HS-5 (cell line): ENCODE results near the gene TPO.
"Not testable (repeated sequence)": the region's sequence is repeated elsewhere in the genome, so short reads cannot be mapped to it uniquely, and the experiment has no call there.

ENCODE experiments used
- DNase-seq: peaks from one replicate; pipeline ENCODE4 v3.0.0-alpha.2; 2012; ENCODE audit warnings: low read depth

TPO gene

DNA sequence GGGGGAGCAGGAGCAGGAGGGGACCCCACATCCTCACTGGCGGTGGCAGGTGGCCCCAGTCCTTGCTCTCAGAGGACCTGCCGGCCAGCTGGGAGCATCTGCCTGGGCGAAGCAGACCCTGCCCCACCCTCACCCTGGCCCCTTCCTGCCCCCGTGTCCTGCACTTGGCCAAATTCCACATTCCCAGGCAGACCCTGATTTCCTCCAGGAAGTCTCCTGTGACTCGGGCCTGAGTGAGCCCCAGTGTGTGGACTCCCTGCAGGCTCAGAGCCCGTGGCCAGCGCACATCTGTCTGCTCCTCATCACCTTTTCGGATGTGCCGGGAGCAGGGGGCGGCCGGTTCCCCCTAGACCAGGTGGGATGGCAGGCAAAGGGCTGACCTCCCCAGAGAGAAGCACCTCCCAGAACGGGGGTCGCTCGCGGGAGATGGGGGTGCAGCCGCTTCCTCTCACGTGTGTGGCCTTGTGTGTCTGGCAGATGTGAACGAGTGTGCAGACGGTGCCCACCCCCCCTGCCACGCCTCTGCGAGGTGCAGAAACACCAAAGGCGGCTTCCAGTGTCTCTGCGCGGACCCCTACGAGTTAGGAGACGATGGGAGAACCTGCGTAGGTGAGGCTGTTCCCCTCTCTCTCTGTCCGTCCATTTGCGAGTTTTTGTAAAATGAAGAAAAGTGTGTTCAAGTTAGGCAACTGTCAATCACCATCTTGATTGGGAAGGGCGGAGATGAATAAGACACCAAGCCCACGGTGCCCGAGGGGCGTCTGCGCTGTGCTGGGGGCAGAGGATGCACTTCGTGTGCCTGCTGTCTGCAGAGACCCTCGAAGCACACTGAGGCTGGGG is 90.4 kb downstream of the TPO start:
- no peak for DNase-seq

DNA sequence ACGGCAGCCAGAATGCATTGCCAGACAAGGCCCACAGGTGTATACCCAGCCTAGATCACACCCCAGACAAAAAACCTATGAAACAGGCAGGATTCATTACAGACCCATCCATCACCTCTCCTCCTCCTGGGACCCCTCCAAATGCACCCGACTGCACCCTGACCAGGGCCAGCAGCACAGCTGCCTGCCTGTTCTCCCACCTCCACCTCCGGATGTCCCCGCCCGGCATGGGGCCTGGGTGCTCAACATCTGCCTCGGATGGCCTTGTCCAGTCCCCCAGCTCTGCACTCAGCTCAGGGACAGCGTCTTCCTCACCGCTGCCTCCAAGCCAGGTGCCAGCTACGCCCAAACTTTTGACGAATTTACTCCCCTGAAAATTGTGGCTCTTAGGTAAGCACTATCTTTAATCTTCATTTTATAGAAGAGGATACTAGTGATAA is 91.1 kb downstream of the TPO start:
- DNase-seq = no peak

DNA sequence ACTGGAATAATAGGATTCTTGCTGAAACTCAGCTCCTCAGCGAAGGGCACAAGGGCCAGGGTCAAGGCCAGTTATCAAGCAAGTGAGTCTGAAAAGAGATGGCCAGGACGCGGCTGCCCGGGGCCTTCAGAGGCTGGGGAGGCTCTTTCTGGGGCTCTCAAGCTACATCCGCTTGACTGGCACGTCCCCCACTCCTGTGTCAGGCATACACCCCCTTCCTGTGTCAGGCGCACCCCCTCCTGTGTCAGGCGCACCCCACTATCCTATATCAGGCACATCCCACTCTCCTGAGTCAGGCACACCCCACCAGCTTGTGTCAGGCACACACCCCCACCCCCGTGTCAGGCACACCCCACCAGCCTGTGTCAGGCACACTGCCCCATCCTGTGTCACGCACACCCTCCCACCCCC is 91.8 kb downstream of the TPO start:
- no peak for DNase-seq

DNA sequence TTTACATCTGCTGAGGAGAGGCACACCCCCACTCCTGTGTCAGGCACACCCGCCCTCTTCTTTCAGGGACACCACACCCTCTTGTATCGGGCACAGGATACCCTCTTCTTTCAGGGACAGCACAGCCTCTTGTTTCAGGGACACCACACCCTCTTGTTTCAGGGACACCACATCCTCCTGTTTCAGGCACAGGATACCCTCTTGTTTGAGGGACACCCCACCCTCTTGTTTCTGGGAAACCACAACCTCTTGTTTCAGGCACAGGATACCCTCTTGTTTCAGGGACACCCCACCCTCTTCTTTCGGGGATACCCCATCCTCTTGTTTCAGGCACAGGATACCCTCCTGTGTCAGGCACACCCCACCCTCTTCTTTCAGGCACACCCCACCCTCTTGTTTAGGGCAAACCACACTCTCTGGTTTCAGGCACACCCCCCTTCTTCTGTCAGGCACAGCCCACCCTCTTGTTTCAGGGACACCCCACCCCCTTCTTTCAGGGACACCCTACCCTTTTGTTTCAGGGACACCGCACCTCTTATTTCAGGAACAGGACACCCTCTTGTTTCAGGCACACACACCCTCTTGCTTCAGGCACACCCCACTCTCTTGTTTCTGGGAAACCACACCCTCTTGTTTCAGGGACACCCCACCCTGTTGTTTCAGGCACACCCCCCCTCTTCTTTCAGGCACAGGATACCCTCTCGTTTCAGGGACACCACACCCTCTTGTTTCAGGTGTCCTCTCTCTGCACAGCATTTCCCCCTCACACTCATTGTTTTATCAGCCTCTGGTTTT is 96.2 kb downstream of the TPO start:
- DNase-seq = no peak

DNA sequence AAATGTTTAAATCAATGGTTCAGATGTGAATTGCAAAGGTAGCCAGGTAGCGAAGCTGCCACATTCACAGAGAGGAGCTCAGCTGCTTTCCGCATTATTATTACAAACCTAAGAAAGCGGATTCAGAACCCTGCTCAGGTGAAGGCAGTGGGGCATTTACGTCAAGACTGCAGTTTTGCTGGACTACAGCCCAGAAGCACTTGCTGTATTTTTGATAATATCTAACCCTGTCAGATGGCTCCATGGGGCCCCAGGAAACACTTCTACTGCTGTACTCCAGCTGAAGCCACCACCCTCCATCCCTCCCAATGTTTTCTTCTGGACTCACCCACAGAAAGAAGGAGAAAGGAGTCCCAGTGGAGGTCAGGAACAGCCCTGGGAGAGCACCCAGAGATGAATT is 96.9 kb downstream of the TPO start:
- no peak for DNase-seq

DNA sequence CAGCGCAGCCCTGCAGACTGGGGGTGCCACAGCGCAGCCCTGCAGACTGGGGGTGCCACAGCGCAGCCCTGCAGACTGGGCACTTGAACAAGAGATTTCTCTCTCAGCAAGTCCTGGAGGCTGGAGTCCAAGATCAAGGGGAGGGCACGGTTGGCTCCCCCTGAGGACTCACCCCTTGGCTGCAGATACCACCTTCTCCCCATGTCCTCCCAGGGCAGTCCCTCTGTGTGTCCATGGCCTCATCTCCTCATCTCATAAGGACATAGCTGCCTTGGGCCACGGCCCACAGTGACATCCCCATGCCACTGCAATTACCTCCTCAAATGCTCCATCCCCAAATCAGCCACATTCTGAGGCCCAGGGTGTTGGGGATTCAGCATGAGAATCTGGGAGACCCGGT is 98.2 kb downstream of the TPO start:
- no peak for DNase-seq

DNA sequence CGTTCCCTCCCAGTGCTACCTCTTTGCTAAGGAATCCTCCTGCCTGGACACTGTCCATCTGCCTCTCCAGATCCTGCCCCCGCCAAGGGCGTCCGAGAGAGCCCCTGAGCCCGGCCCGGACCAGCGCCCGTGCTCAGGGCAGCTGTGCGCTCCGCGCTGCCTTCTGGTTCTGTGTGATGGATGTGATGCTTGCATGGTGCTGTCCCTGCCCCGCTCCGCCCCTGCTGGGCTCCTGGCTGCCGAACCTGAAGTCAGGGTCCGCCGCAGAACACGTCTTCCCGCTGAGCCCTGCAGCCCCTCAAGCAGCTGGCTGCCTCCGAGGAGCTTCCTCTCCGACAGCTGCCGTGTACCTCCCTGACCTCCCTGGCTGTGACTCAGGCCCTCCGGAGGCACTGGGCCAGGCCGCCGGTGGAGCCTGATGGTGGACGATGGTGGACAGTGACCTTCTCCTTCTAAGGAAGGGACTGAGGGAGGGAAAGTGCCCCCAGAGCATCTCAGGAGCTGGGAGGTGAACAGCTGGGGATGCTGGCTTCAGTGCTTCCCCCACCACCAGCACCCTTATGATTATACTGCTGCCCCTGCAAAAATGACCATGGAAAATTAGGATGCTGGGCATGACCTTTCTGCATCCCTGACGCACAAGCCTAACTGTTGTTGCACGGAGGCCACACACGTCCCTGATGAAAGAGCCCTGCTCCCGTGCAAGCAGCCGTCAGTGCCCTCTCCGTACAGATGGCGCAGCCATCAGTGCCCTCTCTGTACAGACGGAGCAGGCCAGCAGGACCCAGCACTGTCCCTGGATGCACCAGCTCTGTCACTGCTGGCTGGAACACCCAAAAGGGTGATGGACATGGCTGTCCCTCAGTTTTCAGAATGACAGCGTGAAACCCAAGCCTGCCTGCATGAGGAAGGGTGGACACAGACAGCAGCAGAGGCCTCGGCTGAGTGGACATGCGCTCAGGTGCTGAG is 99.3 kb downstream of the TPO start:
- DNase-seq = no peak

DNA sequence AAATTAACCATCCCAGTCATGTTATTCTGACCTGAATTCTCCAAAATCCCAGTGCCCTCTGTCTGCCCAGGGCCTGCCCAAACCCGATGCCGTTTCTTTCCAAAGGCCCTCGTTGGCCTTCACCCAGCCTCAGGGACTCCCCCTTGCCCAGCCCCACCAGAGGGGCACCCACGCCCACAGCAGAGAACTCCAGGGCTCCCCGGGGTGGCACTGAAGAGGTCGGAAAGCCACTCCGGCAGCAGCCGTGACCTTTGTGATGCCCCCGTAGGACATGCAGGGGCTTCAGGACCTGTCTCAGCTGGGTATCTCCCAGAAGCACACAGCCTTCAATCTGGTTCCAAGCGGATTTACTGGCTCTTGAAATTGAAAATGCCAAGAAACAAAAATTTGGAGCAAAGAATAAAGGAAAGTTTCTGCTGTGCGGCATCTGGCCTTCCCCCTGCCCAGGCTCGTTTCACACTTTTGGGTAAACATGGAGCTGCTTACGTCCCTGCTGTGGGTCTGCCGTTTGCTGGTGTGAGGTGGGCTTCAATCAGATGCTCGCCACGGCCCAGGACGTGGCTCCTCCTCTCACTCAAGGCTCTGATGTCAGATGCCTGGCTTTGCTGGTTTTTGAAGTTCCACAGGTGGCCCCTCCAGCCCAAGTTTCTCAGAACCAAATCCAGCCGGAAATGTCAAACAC is 101.3 kb downstream of the TPO start:
- DNase-seq = no peak

DNA sequence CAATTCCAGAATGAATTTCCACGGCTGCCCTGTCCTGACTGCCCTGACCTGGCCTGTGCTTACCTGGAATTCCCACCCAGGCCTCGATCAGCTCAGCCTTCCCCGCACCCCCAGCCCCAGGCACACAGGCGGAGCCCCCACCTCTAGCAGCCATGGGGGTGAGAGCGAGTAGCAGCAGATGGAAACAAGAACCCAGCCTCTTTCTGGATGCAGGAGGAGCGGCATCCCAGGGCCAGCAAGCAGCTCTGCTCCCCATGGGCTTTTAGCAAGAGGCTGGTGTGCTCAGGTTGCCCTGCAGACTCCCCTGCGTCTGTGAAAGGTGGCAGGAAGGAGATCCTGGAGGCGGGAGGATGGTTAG is 101.8 kb downstream of the TPO start:
- DNase-seq = no peak

DNA sequence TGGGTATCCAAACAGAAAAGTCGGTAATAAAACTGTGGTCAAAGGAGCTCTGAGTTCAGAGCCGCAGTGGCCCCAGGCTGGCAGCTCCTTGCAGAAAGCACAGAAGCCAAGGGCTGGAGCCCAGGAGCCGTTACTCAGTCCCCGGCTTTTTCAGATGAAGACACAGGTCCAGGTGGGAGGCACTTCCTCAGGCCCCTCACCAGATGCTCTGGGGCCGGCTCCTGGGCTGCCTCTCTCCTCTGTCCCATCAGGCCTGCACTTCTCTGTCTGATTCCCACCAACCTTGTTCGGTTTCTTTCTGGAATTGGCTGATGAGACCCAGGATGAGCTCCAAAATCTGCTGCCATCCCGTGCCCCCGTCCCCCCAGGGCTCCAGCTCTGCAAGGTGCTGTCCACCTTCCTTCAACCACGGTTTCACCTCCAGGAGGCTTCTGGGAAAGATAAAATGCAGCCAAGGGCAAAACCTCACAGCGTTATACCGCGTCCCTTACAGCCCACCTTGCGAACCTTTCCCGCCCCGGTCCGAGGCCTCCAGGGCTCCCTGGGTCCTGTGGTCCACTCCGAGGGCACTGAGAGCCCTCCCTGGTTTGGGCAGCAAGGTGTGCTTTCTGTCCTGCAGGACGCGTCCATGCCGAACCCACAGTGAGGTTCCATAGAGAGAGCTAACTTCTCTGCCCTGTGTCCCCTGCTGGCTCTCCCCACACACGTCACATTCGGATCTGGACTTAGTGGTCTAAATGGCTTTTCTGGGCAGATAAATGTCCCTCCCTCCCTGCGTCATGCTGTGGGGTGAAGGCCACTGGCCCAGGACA is 102.9 kb downstream of the TPO start:
- no peak for DNase-seq

DNA sequence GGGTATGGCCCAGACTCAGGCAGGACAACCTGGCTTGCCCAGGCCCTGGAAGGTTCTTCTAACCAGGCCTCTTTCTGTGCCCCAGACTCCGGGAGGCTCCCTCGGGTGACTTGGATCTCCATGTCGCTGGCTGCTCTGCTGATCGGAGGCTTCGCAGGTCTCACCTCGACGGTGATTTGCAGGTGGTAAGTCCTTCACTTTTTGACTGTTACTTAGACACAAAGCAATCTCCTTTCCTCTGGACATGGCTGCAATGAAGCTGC is 103.5 kb downstream of the TPO start:
- DNase-seq = no peak

DNA sequence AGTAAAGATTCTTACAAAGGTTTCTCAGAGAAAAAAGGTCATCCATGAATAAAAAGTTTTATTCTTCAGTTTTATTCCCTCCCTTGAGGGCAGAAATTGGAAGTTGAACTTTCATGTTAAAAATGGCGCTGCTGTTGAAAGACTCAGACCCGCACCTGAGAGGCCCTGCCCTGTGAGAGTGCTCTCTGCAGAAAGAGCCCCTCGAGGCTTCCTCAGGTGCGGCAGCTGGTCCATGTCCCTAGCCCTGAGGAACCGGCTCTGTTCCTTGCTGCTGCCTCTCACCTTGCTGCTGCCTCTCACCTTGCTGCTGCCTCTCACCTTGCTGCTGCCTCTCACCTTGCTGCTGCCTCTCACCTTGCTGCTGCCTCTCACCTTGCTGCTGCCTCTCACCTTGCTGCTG is 104.0 kb downstream of the TPO start:
- DNase-seq = not testable (repeated sequence)

DNA sequence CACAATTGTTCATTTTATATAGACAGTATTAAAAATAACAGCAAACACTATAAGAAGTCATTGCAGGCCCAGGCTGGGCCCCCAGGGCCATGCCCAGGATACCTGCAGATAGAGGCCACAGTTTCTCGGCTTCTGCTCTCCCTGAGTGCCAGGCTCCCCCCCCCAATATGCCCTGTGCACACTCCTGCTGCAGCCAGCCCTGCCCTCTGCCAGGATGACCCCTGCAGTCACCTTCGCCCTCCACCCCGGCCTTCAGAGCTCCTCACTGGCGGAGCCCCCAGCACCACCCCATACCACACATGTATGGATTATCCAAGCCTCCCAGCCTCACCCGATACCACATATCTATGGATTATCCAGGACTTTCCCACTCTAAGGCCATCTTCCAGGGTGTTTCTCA is 104.5 kb downstream of the TPO start:
- no peak for DNase-seq

DNA sequence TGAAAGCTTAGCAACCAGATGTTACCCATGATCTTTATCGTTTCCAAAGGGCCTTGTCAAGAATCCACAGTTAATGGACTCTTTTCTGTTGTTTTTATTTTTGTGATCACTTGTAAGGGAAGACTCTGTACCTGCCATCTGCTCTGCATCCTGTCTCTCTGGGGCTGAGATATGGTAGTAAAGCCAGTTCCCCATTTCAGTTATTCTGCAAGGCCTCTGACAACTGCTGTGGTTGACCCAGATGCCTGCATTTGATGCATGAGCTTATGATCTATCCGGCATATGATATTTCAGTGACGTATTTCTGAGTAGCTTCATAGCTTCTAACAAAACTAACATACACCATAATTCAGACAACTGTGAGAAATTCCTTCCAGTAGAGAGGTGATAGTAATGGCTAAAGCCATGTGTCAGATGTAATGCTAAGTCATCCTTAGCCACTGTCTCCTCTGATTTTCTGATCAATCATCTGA is 105.1 kb downstream of the TPO start:
- no peak for DNase-seq

DNA sequence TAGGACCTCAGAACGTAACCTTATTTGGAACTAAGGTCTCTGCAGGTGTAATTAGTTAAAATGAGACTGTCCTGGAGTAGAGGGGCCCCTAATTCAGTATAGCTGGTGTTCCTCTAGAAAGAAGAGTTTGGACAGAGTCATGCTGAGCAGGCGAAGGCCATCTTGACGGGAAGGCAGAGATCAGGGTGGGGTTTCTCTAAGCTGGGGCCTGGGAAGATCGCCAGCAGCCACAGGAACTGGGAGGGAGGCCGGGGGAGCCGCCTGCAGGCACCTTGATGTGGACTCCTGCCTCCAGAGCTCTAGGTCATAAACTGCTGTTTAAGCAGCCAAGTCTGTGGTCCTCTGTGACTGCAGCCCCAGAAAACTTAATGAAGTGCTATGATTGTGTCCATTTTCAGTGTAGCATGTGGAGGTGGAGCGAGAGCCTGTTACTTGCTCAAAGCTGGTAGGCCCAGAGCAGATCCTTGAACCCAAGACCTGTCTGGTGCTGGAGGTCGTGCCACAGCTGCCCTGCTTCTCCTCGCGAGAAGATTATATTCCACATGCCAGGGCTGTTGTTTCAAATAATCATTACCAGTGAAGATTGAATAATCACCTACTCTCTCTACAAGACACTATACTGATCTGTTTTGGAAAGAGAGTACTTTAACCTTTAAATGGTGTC is 105.7 kb downstream of the TPO start:
- no peak for DNase-seq

DNA sequence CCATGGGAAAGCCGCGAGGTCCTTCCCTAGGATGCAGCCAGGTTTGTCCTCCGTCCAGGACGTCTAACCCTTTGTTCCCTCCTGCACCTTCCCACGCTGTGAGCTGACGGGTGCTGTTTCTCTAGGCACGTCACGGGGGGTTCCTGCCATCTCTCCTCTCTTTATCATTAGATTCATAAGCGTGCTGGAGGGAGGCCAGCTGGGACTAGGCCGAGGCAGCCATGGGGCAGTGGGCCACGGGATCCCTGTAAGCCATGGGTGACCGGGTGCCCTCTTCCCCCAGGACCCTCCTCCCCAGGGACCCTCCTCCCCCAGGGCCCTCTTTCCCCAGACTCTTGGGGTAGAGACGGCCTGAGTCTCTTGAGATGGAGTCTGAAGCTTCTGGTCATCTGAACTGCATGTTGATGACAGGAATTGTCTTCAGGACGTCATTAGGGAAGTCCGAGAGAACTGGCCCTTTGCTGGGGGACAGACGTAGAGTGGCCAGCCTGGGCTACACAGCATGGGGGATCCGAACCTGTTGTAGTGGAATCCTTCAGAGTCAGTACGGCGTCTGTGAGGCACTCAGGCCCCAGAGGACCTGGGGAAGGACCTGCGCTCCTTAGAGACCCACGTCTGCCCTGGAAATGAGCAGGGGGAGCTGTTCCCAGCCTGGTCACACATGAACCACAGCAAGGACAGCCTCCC is 108.1 kb downstream of the TPO start:
- no peak for DNase-seq

DNA sequence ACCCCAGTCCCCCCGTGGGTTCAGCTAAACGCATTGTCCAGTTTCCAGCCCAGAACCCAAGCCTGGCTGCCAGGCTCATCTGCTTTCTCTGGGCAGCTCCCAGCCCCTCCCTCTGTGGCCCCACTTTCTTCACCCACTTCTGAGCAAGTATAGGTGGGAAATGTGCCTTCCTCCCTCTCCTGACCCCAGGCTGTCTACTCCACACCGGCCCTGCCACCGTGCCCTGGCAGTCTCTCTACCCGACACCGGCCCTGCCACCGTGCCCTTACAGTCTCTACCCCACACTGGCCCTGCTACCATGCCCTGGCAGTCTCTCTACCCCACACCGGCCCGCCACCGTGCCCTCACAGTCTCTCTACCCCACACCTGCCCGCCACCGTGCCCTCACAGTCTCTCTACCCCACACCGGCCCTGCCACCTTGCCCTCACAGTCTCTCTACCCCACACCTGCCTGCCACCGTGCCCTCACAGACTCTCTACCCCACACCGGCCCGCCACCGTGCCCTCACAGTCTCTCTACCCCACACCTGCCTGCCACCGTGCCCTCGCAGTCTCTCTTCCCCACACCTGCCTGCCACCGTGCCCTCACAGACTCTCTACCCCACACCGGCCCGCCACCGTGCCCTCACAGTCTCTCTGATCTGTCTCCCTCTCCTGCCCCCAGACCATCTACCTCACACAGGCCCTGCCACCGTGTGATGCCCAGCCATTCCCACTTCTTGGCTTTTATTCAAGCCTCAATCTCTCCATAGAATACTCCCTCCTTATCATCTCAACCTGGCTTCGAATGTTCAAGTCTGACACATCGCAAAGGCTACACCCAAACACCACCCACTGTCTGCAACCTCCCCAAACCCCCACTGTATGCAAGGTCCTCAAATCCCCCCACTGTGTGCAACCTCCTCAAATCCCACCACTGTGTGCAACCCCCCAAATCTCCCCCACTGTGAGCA is 108.9 kb downstream of the TPO start:
- DNase-seq = no peak

DNA sequence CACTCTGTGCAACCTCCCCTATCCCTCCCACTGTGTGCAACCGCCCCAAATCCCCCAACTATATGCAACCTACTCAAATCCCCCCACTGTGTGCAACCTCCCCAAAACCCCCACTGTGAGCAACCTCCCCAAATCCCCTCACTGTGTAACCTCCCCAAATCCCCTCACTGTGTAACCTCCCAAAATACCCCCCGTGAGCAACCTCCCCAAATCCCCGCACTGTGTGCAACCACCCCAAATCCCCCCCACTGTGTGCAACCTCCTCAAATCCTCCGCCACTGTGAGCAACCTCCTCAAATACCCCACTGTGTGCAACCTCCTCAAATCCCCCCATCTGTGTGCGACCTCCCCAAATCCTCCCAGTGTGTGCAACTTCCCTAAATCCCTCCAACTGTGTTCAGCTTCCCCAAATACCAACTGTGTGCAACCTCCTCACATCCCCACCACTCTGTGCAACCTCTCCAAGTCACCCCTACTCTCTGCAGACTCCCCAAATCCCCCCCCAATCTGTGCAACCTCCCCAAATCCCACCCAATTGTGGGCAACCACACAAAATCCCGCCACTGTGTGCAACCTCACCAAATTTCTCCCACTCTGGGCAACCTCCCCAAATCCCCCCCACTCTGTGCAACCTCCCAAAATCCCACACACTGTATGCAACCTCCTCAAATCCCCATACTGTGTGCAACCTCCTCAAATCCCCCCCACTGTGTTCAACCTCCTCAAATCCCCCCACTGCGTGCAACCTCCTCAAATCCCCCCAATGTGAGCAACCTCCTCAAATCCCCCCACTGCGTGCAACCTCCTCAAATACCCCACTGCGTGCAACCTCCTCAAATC is 114.1 kb downstream of the TPO start:
- no peak for DNase-seq
